ENCODE results near the gene MPZL3. TPM values are rescaled to one million over a fixed set of nuclear protein-coding genes. Genes with fewer than 3 reads are reported as not detected.

MPZL3 gene
- polyA plus RNA-seq, 1 donor (not counting 4 experiments of a cell fraction or from before 2014, with no cell fraction given), result 7.9 TPM

DNA sequence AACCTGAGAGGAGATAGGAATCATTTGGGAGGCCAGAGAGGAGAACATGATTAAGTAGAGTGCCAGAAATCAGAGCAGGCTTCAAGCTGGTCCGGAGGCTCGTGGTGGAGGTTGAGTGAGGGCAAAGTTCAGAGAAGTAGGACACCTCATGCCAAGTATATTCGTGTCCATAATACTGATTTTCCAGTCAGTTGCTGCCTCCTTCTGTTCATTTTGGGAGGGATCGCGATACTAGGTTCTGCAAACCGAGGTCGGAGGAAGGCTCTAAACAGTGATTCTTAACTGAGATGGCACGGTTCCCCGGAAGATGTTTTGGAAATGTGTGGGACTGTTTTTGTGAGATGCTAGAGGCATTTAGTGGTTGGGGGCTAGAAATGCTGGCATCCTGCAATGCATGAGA is 38.8 kb upstream of the MPZL3 start:
- H3K27me3 ChIP-seq (ENCODE audit: control insufficient read depth, extremely low read depth, insufficient read depth, low read length), result no peaks in the 10 kb centered on the region
- H3K4me3 ChIP-seq (ENCODE audit: control insufficient read depth in 2 of 3, extremely low read depth in 1 of 3, insufficient read depth in 2 of 3, low read depth in 1 of 3, low read length in 3 of 3), result peak overlapping the region in 1 of 3 experiments; percentile 50
- H3K9ac ChIP-seq (ENCODE audit: control insufficient read depth, extremely low read depth, insufficient read depth, low read length), result peak overlapping the region; percentile 52
- no peaks in the 10 kb centered on the region for H3K79me2 ChIP-seq (ENCODE audit: control insufficient read depth, insufficient read depth, low read length)
- DNase-seq (ENCODE audit: low read depth, low spot score) (no peak), FAIRE-seq (peak; percentile 64)
- dilution Hi-C loops (cut with MboI; ENCODE audit: extremely low pct_ligation_motif_present, low sequenced_read_pairs), result no loop called here
- peak overlapping the region; percentile 76 for H3K4me2 ChIP-seq (ENCODE audit: control insufficient read depth, extremely low read depth, insufficient read depth, low read depth, low read length)
- peak overlapping the region; percentile 45 for H2AFZ ChIP-seq (ENCODE audit: control insufficient read depth, low read length)
- H4K20me1 ChIP-seq (ENCODE audit: control insufficient read depth, extremely low read depth, insufficient read depth, low read length), result no peaks in the 10 kb centered on the region
- no peaks in the 10 kb centered on the region for H3K9me3 ChIP-seq (ENCODE audit: control insufficient read depth, low read depth, low read length)
- no peak for TF ChIP-seq EZH2 (IDR thresholded peaks at IDR 0.05; ENCODE audit: low read length)
- TF ChIP-seq, protein P1, sequence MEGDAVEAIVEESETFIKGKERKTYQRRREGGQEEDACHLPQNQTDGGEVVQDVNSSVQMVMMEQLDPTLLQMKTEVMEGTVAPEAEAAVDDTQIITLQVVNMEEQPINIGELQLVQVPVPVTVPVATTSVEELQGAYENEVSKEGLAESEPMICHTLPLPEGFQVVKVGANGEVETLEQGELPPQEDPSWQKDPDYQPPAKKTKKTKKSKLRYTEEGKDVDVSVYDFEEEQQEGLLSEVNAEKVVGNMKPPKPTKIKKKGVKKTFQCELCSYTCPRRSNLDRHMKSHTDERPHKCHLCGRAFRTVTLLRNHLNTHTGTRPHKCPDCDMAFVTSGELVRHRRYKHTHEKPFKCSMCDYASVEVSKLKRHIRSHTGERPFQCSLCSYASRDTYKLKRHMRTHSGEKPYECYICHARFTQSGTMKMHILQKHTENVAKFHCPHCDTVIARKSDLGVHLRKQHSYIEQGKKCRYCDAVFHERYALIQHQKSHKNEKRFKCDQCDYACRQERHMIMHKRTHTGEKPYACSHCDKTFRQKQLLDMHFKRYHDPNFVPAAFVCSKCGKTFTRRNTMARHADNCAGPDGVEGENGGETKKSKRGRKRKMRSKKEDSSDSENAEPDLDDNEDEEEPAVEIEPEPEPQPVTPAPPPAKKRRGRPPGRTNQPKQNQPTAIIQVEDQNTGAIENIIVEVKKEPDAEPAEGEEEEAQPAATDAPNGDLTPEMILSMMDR (optimal IDR thresholded peaks at IDR 0.05 in 1 of 3, IDR thresholded peaks at IDR 0.05 in 1 of 3, conservative IDR thresholded peaks at IDR 0.05 in 1 of 3; ENCODE audit: extremely low read depth in 1 of 3, insufficient read depth in 2 of 3, low read length in 3 of 3), result peak; percentile 45 to 86 (median 83)
- peaks cover 30% of the 10 kb centered on the region for H3K4me1 ChIP-seq (ENCODE audit: control insufficient read depth, extremely low read depth, insufficient read depth, low read length)
- H3K27ac ChIP-seq (ENCODE audit: control insufficient read depth, insufficient read depth, low read length), result peak overlapping the region; percentile 62
- no peaks in the 10 kb centered on the region for H3K36me3 ChIP-seq (ENCODE audit: control insufficient read depth in 2 of 2, extremely low read depth in 1 of 2, insufficient read depth in 2 of 2, low read length in 2 of 2)
- no peaks in the 10 kb centered on the region for H3K9me1 ChIP-seq (ENCODE audit: control insufficient read depth, extremely low read depth, insufficient read depth, low read length)

- FAIRE-seq, result no peak
- Histone ChIP-seq H3K79me2 (ENCODE audit: control insufficient read depth, insufficient read depth, low read length) (no peaks in the 10 kb centered on the region), H3K9ac (ENCODE audit: control insufficient read depth, extremely low read depth, insufficient read depth, low read length) (no peak overlapping the region), H3K4me1 (ENCODE audit: control insufficient read depth, extremely low read depth, insufficient read depth, low read length) (peaks cover 24% of the 10 kb centered on the region), H2AFZ (ENCODE audit: control insufficient read depth, low read length) (no peak overlapping the region), H3K27ac (ENCODE audit: control insufficient read depth, insufficient read depth, low read length) (no peak overlapping the region), H3K27me3 (ENCODE audit: control insufficient read depth, extremely low read depth, insufficient read depth, low read length) (no peaks in the 10 kb centered on the region), H4K20me1 (ENCODE audit: control insufficient read depth, extremely low read depth, insufficient read depth, low read length) (no peaks in the 10 kb centered on the region), H3K9me1 (ENCODE audit: control insufficient read depth, extremely low read depth, insufficient read depth, low read length) (no peaks in the 10 kb centered on the region), H3K9me3 (ENCODE audit: control insufficient read depth, low read depth, low read length) (no peaks in the 10 kb centered on the region), H3K4me2 (ENCODE audit: control insufficient read depth, extremely low read depth, insufficient read depth, low read depth, low read length) (no peak overlapping the region), H3K36me3 (ENCODE audit: control insufficient read depth in 2 of 2, extremely low read depth in 1 of 2, insufficient read depth in 2 of 2, low read length in 2 of 2) (no peaks in the 10 kb centered on the region), H3K4me3 (ENCODE audit: control insufficient read depth in 2 of 3, extremely low read depth in 1 of 3, insufficient read depth in 2 of 3, low read depth in 1 of 3, low read length in 3 of 3) (no peak overlapping the region)
- DNase-seq (ENCODE audit: low read depth, low spot score), result no peak
- dilution Hi-C loops (cut with MboI; ENCODE audit: extremely low pct_ligation_motif_present, low sequenced_read_pairs), result no loop called here
- TF ChIP-seq, protein P1 (optimal IDR thresholded peaks at IDR 0.05 in 1 of 3, IDR thresholded peaks at IDR 0.05 in 1 of 3, conservative IDR thresholded peaks at IDR 0.05 in 1 of 3; ENCODE audit: extremely low read depth in 1 of 3, insufficient read depth in 2 of 3, low read length in 3 of 3), result no peak
- no peak for TF ChIP-seq EZH2 (IDR thresholded peaks at IDR 0.05; ENCODE audit: low read length)
These were observed 37.2 kb upstream of the MPZL3 start for GRCh38 chr11:118289401-118289800.

Measured in keratinocyte (primary cell).